Measurements from ENCODE around the gene SART1.

The SART1 gene

GRCh38 chr11:65942531-65942930 is 19.0 kb upstream of the SART1 start:
- TF ChIP-seq CTCF (IDR thresholded peaks at IDR 0.05; ENCODE audit: low read depth, low read length, missing control alignments), result no peak
- in situ Hi-C loops (cut with HindIII; ENCODE audit: low sequenced_read_pairs), result no loop called here
- no peak overlapping the region for H3K4me3 ChIP-seq (ENCODE audit: low read depth, low read length)
- DNase-seq (ENCODE audit: low read depth), result no peak

- no peak for TF ChIP-seq CTCF (IDR thresholded peaks at IDR 0.05; ENCODE audit: low read depth, low read length, missing control alignments)
- DNase-seq (ENCODE audit: low read depth), result no peak
- no peak overlapping the region for H3K4me3 ChIP-seq (ENCODE audit: low read depth, low read length)
- in situ Hi-C loops (cut with HindIII; ENCODE audit: low sequenced_read_pairs), result no loop called here
Measured at GRCh38 chr11:65944191-65944590, 17.3 kb upstream of the SART1 start.

- in situ Hi-C loops (cut with HindIII; ENCODE audit: low sequenced_read_pairs), result no loop called here
- no peak for TF ChIP-seq CTCF (IDR thresholded peaks at IDR 0.05; ENCODE audit: low read depth, low read length, missing control alignments)
- H3K4me3 ChIP-seq (ENCODE audit: low read depth, low read length), result no peak overlapping the region
- no peak for DNase-seq (ENCODE audit: low read depth)
Measured at GRCh38 chr11:65944767-65945166, 16.8 kb upstream of the SART1 start.

GRCh38 chr11:65945430-65945911 is 16.1 kb upstream of the SART1 start, which contains the start of gene TSGA10IP:
TSS of gene TSGA10IP (plus strand) at chr11:65945480. CDS start at chr11:65945676, 196 bp downstream.
- no peak for TF ChIP-seq CTCF (IDR thresholded peaks at IDR 0.05; ENCODE audit: low read depth, low read length, missing control alignments)
- in situ Hi-C loops (cut with HindIII; ENCODE audit: low sequenced_read_pairs), result no loop called here
- DNase-seq (ENCODE audit: low read depth), result no peak

DNA sequence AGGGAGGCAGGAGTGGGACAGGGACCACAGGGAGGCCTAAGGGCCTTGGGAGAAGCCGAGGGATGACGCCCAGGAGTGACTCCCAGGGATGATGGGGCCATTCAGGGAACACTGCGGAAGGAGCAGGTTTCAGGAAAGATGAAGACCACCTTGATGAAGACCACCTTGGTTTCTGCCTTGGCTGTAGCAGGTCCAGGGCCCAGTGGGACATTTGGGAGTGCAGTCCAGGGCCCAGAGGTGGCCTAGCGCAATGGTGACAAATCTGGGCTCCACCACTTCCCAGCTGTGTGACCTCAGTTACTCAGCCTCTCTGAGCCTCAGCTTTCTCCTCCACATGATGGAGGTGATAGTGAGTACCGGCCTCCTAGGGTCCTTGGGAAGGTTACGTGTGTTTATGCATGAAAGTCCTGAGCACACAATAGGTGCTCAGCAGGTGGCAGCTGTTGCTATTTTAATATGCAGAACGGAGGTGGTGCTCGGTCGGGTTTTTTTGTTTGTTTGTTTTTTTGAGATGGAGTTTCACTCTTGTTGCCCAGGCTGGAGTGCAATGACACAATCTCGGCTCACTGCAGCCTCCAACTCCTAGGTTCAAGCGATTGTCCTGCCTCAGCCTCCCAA is 15.5 kb upstream of the SART1 start:
- no peak for TF ChIP-seq CTCF (IDR thresholded peaks at IDR 0.05; ENCODE audit: low read depth, low read length, missing control alignments)
- in situ Hi-C loops (cut with HindIII; ENCODE audit: low sequenced_read_pairs), result no loop called here

More at GRCh38 chr11:65945430-65945911, 16.1 kb upstream of the SART1 start, which contains the start of gene TSGA10IP:
- no peak within 1 kb of the TSS for H3K4me3 ChIP-seq (ENCODE audit: low read depth, low read length)

DNA sequence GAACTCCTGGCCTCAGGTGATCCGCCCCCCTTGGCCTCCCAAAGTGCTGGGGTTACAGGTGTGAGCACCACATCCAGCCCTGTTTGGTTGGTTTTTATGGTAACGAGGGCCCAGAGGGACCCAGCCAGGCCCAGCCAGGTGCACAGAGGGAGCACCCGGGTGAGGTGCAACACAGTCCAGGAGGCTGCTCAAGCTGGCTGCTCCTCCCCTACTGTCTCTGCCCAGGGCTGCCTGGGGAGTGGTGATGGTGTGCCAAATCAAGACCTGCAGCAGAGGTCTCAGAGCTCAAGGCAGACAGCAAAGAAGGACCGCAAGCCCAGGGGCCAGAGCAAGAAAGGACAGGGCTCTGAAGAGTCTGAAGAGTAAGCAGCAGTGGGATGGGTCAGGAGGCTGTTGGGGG is 14.9 kb upstream of the SART1 start:
- DNase-seq (ENCODE audit: low read depth), result no peak
- no peak for TF ChIP-seq CTCF (IDR thresholded peaks at IDR 0.05; ENCODE audit: low read depth, low read length, missing control alignments)
- H3K4me3 ChIP-seq (ENCODE audit: low read depth, low read length), result no peak overlapping the region
- in situ Hi-C loops (cut with HindIII; ENCODE audit: low sequenced_read_pairs), result no loop called here

More for the DNA sequence above, 15.5 kb upstream of the SART1 start:
- DNase-seq (ENCODE audit: low read depth), result no peak
- no peak overlapping the region for H3K4me3 ChIP-seq (ENCODE audit: low read depth, low read length)

Data from astrocyte of the cerebellum (primary cell).